Activated CD4-positive, alpha-beta T cell treated with anti-CD3 and anti-CD28 coated beads, Interleukin-2, amount 50 U/mL, for 48 hours (primary cell): ENCODE data around the gene PER1.

Experiments
- DNase-seq, 2 experiments: peaks; one replicate each; pipeline ENCODE4 v3.0.0-alpha.2; 2020

The PER1 gene, protein sequence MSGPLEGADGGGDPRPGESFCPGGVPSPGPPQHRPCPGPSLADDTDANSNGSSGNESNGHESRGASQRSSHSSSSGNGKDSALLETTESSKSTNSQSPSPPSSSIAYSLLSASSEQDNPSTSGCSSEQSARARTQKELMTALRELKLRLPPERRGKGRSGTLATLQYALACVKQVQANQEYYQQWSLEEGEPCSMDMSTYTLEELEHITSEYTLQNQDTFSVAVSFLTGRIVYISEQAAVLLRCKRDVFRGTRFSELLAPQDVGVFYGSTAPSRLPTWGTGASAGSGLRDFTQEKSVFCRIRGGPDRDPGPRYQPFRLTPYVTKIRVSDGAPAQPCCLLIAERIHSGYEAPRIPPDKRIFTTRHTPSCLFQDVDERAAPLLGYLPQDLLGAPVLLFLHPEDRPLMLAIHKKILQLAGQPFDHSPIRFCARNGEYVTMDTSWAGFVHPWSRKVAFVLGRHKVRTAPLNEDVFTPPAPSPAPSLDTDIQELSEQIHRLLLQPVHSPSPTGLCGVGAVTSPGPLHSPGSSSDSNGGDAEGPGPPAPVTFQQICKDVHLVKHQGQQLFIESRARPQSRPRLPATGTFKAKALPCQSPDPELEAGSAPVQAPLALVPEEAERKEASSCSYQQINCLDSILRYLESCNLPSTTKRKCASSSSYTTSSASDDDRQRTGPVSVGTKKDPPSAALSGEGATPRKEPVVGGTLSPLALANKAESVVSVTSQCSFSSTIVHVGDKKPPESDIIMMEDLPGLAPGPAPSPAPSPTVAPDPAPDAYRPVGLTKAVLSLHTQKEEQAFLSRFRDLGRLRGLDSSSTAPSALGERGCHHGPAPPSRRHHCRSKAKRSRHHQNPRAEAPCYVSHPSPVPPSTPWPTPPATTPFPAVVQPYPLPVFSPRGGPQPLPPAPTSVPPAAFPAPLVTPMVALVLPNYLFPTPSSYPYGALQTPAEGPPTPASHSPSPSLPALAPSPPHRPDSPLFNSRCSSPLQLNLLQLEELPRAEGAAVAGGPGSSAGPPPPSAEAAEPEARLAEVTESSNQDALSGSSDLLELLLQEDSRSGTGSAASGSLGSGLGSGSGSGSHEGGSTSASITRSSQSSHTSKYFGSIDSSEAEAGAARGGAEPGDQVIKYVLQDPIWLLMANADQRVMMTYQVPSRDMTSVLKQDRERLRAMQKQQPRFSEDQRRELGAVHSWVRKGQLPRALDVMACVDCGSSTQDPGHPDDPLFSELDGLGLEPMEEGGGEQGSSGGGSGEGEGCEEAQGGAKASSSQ (N-terminal part only)

DNA sequence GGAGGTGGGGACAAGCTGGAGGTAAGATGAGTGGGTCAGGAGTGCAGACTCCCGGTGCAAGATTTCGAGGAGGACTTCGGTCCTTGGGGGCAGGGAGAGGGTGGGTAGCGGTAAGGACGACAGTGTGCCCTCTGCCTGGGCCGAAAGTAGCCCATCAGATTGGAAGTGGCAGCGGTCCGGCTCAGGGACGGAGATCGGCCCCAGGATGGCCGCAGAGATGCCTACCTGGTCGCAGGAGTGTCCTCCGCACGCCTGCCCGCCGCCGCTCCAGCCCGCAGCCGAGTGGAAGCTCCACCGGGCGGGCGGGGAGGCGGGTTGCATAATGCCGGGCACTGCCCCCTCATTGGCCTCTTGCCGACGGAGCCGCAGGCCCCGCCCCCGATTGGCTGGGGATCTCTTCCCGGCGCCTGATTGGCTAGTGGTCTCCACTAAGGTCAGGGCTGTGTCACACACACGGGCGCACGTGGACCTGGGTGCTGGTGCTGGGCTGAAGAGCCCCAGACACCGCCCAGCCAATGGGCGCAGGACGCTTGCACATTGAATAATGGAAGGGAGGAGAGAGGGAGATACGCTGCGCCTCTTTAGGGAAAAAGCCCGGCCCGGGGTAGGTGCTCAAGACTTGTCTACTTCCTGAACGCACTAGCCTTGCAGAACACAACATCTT is at the start of gene PER1:
Gene PER1 (minus strand): TSS at position 293 of the 664 bp plus-strand sequence. CDS start 1,698 bp downstream, outside the sequence.
- DNase-seq: peak; percentile 94 to 96

DNA sequence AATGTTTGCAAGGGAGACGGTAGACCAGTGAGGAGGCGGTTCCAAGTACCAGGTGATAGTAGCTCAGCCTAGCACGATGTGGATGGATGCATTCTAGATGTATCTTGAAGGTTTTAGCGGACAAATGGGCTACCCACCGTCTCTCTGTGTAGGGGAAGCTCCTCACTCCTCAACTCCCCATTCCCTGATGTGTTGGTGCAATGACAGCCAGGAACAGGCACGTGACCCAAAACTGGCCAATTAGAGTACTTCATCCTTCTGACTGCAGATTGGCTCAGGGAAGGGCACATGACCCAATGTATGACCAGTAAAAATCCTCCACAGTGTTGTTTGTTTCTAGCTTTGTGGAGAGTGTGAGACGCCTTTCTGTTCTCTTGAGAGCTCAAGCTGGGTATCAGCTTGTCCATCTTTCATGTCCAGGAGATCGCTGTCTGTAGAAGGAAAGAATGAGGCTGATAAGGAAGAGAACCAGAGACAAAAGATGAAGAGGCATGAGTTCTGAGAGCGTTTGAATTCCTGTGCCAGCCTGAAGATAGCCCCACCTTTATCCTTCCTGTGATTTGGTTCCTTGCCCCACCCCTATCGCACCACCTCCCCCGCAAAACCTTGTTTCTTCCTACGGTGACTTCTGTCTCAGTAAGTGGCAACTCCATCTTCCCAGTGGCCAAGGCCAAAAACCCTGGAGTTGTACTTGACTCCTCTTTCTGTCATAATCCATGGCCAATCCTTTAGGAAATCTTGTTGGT is 40.0 kb upstream of the PER1 start:
- DNase-seq: peak; percentile 46 to 67

DNA sequence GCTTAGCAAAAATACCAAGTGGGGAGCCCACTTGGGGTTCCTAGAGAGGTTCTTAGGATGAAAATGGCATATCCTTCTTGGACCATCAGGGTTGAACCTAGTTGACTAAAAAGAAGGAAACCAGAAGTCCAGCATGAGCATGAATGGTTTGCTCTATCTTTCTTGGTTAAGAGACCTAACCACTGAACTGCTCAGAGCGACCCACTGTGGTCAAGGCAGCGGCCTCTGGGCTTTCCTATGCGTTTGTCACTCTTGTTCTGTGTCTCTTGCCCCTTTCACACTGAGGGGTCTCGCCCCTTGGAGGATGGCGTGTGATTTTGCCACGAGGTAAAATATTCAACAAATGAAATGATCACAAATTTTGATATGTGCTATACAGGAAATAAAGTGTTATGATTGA is 38.3 kb upstream of the PER1 start:
- no peak for DNase-seq

DNA sequence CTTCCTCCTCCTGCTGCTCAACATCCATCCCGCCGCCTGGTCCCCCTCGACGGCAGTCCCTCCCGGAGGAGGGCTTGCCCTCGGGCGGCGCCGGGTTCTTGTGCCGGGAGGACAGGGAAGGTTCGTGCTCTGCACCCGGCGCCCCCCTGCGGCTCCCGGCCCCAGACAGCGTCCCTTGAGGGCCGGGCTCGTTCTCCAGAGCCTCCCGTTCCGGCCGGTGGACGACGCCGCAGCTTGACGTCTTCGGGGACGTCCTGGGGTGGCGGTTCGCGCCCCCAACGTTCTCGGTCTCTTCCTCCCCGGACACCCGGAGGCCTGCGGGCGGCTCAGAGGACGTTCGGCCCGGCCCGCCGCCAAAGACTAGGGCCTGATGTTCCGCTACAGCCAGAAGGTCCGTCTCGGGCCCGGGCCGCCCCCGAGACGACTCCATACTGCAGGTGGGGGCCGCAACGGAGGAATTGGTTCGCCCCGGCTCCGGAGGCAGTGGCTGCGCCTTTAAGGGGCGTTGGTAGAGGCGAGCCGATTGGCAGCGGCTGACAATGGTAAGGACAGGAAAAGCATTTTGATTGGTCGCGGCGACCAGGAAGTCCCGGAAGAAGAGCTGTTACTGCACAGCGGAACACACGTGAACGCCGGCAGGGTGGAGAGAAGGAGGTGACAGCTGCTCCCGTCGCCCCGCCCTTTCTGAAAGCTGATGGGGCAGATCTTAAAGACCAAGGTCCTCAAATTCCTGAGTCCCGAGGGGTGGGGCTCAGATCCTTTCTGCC is 37.7 kb upstream of the PER1 start, which contains the start of gene BORCS6:
Gene BORCS6 (minus strand): TSS at position 470 of the 767 bp plus-strand sequence. CDS start 40 bp downstream, at position 430.
- DNase-seq: peak; percentile 94 to 96

DNA sequence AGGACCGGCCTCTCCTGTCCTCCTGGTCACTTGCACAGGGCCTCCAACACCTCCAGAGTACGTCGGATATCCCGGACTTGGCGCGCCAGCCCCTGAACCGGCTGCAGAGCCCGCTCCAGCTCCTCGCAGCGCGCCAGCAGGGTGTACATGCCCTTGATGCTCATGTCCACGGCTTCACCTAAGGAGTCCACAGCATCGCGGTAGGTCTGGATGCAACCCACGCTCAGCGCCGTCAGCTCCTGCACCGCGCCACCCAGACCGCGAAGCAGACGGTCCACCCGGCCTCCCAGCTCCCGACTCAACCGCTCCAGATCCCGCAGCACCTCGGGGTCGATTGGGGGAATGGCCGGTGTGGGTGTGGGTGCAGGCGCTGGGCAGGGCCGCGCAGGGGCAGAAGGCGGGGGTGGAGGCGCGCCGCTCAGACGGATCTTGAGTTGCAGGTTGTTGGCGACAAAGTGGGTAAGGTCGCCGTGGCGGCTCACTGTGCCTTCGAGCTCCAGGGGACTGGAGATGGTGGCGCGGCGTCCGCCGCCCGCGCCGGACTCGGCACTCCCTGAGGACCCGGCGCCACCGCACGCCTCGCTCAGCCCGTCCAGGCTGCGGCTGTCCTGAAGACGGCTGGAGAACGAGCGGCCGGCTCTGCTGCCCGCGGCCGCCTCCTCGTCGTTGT is 37.0 kb upstream of the PER1 start:
- peak in 1 of 2 experiments; percentile 37 for DNase-seq

DNA sequence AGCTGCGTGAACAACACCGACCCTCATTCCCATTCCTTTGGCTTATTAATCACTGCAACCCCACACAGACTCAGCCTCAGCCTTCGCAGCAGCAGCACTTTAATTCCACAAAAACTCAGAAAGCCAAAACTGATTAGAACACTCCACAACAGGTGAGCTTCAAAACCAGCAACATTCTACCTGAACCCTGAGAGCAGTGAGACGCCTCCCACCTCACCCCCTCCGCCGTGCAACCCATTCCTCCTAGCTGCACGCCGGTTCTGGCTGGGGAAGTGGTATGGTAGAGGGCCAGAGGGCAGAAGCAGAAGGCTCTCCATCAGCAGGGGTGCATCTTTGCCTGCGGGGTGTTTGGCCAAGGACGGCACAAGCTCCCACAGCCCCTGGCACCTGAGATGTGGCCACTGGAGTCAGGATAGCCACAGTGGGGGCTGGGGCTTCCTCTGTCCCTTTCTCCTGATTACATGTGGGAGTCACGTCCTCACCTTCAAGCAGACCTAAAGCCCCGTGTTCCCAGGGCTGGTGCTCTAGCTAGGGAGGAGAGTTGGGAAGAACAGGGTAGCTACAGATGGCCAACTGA is 36.1 kb upstream of the PER1 start:
- DNase-seq: no peak

DNA sequence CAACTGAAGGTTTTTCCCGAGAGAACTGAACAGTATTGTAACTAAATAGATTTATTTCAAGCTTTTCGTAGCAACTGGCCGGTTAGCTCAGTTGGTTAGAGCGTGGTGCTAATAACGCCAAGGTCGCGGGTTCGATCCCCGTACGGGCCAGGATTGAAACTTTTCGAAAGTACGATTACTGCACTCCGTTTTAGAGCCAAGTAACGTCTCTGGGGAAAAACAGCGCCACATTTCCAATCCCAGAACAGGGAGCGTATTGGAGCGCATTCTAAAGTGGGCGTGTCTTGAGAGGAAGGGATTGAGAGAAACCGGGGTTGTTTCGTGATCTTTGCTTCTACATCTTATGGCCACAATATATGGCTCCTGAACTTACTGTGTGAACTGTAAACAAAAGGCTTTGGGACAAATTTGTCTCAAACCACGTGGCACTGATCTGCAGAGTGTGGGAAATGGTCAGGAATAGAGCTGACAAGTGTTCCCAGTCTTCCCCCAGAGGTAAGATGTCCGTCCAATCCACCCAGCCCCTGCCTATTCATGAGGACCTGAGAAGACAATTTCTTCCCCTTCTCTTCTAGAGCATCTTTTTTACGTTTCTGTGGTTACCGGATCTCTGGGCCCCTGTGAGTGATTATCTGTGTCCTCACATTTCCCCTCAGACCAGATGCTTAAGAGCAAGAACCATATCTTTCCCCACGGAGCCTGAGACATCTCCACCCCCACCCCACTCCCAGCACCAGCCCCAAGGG is 35.5 kb upstream of the PER1 start:
- DNase-seq: peak; percentile 94 to 95

DNA sequence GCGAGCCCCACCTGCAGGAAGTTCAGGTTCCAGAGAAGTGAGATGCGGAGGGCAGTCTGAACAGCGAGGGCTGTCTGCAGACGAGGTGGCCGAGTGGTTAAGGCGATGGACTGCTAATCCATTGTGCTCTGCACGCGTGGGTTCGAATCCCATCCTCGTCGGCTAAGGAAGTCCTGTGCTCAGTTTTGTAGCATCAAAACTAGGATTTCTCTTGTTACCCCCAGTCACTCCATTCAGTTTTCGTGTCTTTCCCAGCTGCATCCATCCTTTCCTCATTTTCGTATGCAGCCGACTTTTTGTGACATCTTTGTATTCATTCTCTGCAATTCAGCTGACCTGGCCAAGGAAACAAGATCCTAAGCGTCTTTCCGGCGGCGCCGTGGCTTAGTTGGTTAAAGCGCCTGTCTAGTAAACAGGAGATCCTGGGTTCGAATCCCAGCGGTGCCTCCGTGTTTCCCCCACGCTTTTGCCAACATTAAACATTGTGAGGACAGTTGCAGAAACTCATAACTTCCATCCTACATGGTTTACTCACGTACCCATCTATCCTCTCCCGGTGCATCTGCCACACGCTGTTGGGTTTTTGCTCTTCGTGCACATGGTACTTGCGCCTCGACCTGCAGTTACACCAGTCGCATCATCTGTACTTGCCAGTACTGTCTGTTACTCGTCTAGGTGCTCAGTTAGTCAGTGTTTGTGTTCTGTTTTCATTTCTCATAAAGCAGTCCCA is 34.7 kb upstream of the PER1 start:
- DNase-seq: peak; percentile 99

DNA sequence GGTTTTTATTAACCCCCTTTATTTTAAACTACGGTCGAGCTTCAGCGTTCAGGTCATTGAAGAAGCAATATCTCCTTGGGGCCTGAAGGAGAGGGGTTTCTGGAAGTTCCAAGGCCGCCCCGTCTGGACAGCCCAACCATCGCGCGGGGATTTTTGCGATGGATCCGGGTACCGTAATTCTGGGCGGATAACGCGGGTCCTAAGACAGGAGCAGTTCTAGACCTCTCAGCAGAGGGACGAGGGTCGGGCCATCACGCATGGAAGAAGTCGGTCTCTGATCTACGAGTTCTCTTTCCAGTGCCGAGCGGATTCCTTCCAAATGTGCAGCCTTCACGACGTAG is 34.2 kb upstream of the PER1 start:
- DNase-seq: no peak

DNA sequence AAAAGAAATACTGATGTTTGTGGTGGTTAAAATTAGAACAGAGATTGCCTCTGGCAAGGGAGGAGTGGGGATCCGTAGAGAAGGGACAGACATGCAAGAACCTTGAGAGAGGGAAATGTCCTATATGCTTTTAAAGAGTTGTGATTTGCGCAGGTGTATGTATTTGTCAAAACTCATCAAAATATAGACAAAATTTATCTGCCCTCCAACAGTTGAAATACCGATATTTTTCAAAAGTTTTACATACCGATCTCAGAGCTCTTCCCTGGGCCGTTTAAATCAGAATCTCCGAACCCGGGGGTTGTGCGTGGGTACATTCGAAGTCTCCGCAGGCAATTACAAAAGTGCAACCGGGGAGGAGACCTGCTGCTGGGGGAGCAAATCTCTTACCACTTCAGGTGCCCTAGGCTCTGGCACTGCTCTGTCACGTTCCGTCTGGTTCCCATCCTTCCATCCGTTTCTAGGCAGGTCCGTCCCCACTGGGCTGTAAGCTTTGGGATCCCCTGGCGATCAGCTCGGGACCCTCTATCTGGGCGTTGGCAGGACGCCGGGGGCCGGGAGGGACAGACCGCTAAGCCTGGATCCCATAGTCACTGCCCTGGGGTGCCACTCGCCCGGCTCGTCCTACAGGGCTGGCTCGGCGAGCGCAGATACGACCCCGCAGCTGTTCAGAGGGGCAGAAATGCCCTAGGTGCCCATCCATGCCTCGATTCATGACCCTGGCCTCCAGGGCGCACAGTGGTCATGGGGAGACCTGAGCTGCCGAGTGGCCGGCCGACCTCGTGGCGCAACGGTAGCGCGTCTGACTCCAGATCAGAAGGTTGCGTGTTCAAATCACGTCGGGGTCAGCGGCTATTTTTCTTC is 33.6 kb upstream of the PER1 start:
- DNase-seq: peak; percentile 95 to 96

DNA sequence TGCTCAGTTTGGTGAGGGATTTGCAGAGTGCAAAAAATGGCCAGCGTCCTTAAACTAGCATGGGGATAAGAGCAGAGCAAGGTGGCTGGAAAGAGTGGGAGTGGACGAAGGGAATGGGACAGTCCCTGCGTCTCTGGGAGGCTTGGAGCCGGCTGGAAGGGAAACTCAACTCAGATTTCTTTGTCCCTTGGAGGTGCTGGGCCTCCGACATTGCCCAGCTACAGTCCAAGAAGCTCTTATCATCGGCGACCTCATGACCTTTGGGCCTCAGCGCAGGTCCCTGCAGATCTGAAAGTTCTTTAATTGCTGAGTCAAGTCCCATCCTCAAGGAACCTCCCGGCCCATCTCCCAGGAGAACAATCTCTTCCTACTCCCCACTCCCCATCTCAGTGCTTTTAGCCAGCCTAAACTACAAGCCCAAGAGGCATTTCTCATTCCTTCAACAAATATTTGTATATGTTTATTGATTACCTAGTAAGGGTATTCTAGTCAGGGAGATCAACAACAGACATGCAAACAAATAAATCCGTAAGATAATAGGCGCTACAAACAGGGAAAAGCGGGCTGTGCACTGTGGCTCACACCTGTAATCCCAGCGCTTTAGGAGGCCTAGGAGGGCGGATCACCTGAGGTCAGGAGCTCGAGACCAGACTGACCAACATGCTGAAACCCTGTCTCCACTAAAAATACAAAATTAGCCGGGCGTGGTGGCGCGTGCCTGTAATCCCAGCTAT is 25.0 kb upstream of the PER1 start:
- DNase-seq: no peak

DNA sequence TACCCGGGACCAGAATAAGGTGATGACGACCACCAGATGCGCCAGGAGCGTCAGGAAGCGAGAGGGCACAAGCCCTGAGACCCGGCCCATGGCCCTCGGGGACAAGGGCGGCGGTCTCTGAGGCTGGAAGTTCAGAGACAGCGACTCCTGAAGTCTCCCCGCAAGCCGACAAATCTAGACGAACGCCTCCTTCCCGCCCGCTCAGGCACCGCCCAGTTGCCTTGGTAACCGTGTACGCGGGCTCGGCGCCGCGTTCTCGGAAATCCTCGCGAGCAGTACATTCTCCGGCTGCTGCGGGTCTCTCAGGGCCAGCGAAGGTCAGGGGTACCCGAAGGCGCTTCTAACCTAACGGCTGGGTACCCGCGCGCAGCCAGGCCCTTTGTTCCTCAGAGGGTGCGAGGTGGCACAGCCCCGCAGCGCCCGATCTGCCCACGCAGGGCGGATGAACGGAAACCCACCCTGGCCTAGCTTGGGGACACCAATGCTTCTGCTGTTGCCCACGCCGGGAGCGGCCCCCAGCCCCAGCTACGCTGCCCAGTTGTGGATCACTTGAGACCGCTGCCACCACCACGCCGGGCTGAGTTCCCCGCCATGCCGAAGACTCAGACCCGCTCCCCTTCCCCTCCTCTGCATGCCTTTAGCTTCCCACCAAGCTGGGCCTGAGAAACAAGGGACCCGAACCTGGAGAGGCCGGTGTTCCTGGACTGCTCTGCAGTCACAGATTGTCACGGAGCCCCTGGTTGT is 24.2 kb upstream of the PER1 start, which contains the start of gene TMEM107:
Gene TMEM107 (minus strand): TSS at position 184 of the 744 bp plus-strand sequence. CDS start 94 bp downstream, at position 90.
- DNase-seq: peak; percentile 87 to 91

DNA sequence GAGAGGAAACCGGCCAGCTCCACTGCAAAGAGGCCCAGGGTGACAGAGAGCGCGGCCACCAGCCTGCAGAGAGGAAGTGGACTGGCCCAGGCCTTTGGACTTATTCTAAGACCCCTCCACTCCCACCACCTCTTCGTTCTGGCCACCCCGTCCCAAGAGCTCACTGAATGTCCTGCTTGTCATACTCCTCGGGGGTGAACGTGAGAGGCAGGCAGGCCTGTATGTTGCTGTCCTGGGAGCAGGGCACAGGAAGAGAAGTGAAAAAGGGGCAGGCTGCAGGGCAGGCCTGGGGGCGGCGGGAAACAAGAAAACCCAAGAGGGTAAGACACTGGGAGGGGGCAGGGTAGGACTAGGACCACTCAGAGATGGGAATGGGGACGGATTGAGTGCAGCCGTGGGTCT is 23.6 kb upstream of the PER1 start:
- peak in 1 of 2 experiments; percentile 28 for DNase-seq

DNA sequence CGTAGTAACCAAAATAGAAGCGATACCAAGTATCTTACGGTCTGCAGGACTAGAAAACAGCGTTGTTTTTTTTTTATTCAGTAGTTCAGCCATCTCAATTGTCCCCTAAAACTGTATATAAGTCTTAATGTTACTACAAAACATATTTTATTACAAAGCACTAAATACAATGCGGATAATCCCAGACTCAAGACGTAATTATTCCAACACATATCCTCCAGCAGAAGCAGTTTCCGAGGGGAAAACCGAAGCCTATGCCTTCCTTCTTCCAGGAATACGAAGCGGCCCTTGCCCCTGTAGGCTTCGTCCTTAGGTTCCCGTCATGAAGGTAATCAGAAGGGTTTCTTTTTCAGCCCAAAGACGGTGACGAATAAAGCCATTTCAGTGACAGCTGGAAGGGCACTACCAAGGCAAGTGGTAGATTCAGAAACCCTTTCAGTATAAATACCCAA is 21.7 kb upstream of the PER1 start:
- no peak for DNase-seq

DNA sequence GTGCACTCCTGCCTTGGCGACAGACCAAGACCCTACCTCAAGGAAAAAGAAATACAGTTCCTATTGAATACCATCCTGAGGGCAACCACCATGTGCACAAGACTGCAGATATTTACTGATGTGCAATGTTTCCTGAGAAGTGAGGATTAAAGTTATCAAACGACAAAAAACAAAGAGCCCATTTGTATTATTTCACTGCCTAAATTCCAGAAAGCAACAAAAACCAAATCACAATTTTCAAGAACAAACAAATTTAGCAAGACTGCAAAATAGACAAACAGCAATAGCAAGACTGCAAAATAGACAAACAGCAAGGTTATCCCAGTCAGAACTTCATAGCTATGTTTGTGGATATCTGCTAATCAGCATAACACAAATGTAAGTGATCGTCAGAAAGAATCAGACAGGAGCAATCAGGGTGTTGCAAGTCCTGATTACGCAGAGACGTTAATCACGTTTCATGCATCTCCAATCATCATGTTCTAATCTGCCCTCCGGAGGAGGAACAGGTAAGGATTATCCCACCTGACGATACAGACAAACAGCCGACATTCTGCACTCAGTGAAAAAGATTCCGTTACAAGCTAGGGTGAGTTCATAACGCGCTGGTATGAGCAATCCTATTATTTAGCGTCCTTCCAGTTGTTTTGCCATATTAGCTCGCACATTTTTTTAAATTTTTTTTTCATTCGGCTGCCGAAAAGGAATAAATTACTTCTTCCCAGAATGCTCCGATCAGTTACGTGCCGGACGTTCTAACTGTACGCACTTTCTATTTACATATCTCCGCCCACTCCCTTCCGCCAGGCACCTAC is 21.1 kb upstream of the PER1 start:
- DNase-seq: peak; percentile 76 to 84
